ENCODE data around the gene RPLP2.

Gene RPLP2

GRCh38 chr11:809287-810039 is at the start of gene RPLP2:
RPLP2 (plus strand) TSS chr11:809967; CDS start chr11:810235, 268 bp downstream.
- DNase-seq = peak; percentile 93

DNA sequence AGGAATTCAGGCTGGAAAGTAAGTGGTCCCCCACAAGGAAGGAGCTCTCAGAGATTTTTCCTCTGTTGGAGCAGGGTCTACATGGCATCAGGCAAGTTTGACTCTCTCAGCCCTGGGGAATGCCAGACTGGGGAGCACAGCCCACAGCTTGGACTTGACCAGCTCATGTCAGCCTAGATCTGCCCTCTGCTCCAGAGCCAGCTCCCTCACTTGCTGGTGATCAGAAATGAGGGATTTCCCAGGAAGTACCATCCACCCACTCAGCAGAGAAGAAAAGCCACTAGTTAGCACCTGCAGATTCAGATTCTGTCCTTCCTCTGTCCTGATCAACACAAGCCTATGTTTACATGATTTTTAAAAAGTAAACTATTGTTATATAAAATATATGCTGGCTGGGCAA is 49.5 kb upstream of the RPLP2 start:
- no peak for DNase-seq

- DNase-seq = no peak
These were observed 48.1 kb upstream of the RPLP2 start for GRCh38 chr11:761526-762108.

- peak; percentile 19 for DNase-seq
These were observed 47.2 kb upstream of the RPLP2 start for GRCh38 chr11:762421-763072.

DNA sequence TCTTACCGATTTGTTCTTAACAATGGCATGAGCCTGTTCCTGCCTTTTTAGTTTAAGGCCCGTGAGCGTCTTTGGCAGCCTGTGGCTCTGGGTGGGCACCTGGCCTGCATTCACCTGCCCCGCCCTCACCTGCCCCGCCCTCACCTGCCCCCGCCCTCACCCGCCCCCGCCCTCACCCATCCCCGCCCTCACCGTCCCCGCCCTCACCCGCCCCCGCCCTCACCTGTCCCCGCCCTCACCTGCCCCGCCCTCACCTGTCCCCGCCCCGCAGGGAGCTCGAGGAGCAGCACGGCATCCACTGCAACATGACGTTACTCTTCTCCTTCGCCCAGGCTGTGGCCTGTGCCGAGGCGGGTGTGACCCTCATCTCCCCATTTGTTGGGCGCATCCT is 46.7 kb upstream of the RPLP2 start:
- DNase-seq = peak; percentile 60

GRCh38 chr11:763549-764321 is 46.0 kb upstream of the RPLP2 start:
- DNase-seq = no peak

DNA sequence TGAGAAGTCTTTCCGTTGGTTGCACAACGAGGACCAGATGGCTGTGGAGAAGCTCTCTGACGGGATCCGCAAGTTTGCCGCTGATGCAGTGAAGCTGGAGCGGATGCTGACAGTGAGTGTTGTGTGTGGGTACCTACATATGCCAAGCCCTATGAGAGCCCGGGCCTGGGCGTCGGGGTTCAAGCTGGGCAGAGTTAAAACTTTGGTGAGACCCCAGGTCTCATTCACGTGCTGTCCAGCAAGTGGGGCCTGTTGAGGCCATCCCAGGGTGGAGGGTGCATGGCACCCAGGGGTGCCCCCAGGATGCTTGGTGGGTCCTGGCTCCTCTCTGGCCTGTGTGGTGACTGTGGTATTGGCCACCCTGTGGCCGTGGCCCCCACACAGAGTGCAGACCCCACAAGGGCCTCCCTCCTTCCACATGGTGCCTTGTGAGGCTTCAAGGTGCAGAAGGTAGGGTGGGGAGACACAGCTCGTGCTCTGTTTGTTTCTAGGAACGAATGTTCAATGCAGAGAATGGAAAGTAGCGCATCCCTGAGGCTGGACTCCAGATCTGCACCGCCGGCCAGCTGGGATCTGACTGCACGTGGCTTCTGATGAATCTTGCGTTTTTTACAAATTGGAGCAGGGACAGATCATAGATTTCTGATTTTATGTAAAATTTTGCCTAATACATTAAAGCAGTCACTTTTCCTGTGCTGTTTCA is 45.3 kb upstream of the RPLP2 start:
- no peak for DNase-seq

DNA sequence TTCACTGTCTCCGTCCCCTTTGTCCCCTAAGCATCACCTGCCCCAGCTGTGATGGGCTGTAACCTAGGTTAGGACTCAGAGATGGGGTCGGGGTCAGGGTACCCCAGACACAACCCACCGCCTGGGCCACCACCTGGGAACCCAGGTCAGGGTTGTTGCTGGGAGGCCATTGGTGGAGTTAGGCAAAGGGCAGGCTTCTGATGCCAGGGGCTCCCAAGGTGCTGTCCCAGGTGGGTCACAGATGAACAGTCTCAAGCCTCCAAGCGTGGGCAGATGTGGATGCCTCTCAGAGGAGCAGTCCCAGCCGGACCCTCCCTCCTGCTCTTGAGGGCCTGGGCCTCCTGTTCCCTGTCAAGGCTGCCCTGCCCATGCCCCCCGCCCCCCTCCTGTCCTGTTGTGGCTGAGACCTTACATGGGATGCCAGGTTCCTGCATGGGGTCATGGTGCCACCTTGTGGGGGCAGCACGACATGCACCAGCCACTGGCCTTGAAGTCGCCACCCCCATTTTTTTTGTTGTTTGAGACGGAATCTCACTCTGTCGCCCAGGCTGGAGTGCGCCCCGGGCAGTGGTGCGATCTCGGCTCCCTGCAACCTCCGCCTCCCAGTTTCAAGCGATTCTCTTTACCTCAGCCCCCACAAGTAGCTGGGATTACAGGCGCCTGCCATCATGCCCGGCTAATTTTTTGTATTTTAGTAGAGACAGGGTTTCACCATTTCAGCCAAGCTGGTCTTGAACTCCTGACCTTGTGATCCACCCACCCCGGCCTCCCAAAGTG is 44.6 kb upstream of the RPLP2 start:
- DNase-seq = peak; percentile 33

DNA sequence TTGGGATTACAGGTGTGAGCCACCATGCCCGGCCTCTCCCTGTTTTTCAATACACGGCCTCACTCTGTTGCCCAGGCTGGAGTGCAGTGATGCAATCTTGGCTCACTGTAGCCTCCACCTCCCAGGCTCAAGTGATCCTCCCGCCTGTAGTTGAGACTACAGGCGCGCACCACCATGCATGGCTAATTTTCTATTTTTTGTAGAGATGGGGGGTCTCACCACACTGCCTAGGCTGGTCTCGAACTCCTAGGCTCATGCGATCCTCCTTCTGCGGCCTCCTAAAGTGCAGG is 44.0 kb upstream of the RPLP2 start:
- no peak for DNase-seq

GRCh38 chr11:766106-766935 is 43.4 kb upstream of the RPLP2 start:
- no peak for DNase-seq

- no peak for DNase-seq
These were observed 42.9 kb upstream of the RPLP2 start for GRCh38 chr11:766936-767210.

GRCh38 chr11:767238-767637 is 42.5 kb upstream of the RPLP2 start:
- DNase-seq = no peak

GRCh38 chr11:769887-770641 is 39.7 kb upstream of the RPLP2 start:
- DNase-seq = no peak

GRCh38 chr11:770642-771616 is 38.8 kb upstream of the RPLP2 start:
- DNase-seq = no peak

- DNase-seq = no peak
These were observed 38.1 kb upstream of the RPLP2 start for GRCh38 chr11:771617-772204.

- DNase-seq = no peak
These were observed 37.1 kb upstream of the RPLP2 start for GRCh38 chr11:772429-773390.

GRCh38 chr11:773425-773824 is 36.3 kb upstream of the RPLP2 start:
- no peak for DNase-seq

DNA sequence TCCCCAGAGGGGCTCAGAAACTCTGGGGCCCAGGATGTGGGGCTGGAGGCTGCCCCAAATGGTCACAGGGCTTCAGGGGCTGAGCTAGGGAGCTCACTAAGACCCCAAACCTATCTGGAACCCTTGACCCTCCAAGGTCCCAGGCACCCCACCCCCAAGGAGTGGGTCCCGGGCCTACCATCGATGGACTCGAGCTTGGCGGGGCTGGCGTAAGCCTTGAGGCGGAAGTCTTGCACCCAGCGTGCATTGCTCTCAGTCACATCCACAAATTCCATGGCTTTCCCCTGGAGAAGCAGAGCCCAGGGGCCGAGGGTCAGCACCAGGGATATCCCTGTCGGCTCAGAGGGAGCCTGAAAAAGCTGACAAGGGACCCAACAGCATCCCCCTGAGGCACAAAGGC is 35.9 kb upstream of the RPLP2 start:
- no peak for DNase-seq

All from NCI-H1105 treated with DMSO at 0.1 percent for 48 hours (cell line).